H9 (cell line): Measurements from ENCODE around the gene STARD8. TPM values are rescaled to one million over a fixed set of nuclear protein-coding genes. Genes with fewer than 3 reads are reported as not detected.

ENCODE experiments used
- DNase-seq: peaks from one replicate; pipeline ENCODE4 v3.0.0-alpha.2; 2017
- H2AFZ ChIP-seq: one replicate; pipeline ENCODE4 v1.6.1; 2013; ENCODE audit warnings: mild to moderate bottlenecking, low read length, control low read depth, moderate library complexity
- H2AK5ac ChIP-seq: 2 replicates; pipeline ENCODE4 v1.6.1; 2013; ENCODE audit warnings: low read length, control low read depth, mixed read lengths; ENCODE audit not compliant: insufficient read length
- H2BK120ac ChIP-seq: one replicate; pipeline ENCODE4 v1.6.1; 2013; ENCODE audit warnings: low read depth, mild to moderate bottlenecking, low read length, control low read depth, inconsistent platforms; ENCODE audit not compliant: poor library complexity, severe bottlenecking
- H2BK12ac ChIP-seq: 2 replicates; pipeline ENCODE4 v1.6.1; 2013; ENCODE audit warnings: low read length, control low read depth, mixed read lengths, low read depth; ENCODE audit not compliant: insufficient read length
- H2BK15ac ChIP-seq: 2 replicates; pipeline ENCODE4 v1.6.1; 2013; ENCODE audit warnings: low read depth, low read length, control low read depth
- H2BK20ac ChIP-seq: one replicate; pipeline ENCODE4 v1.6.1; 2013; ENCODE audit warnings: low read depth, mild to moderate bottlenecking, low read length, control low read depth, inconsistent platforms; ENCODE audit not compliant: poor library complexity, severe bottlenecking
- H2BK5ac ChIP-seq: 2 replicates; pipeline ENCODE4 v1.6.1; 2013; ENCODE audit warnings: low read length, control low read depth, mixed read lengths; ENCODE audit not compliant: insufficient read length
- H3K14ac ChIP-seq: 2 replicates; pipeline ENCODE4 v1.6.1; 2013; ENCODE audit warnings: low read length, control low read depth; ENCODE audit not compliant: insufficient read depth
- H3K18ac ChIP-seq: 2 replicates; pipeline ENCODE4 v1.6.1; 2013; ENCODE audit warnings: low read depth, mild to moderate bottlenecking, mixed read lengths, low read length, control low read depth; ENCODE audit not compliant: insufficient read length
- H3K23ac ChIP-seq: 2 replicates; pipeline ENCODE4 v1.6.1; 2013; ENCODE audit warnings: low read length, control low read depth, mixed read lengths, low read depth; ENCODE audit not compliant: insufficient read length
- H3K23me2 ChIP-seq: 2 replicates; pipeline ENCODE4 v1.6.1; 2013; ENCODE audit warnings: low read depth, mild to moderate bottlenecking, mixed read lengths, low read length, control low read depth; ENCODE audit not compliant: insufficient read length, poor library complexity, severe bottlenecking
- H3K27ac ChIP-seq: 2 replicates; pipeline ENCODE4 v1.5.1; 2013; ENCODE audit warnings: low read length, control low read depth, mixed read lengths, low read depth; ENCODE audit not compliant: insufficient read length
- H3K27me3 ChIP-seq: 2 replicates; pipeline ENCODE4 v1.6.1; 2013; ENCODE audit warnings: low read length, control low read depth, inconsistent platforms; ENCODE audit not compliant: insufficient read depth
- H3K4ac ChIP-seq: 2 replicates; pipeline ENCODE4 v1.6.1; 2013; ENCODE audit warnings: low read depth, mild to moderate bottlenecking, control low read depth, inconsistent platforms, low read length, moderate library complexity
- H3K4me1 ChIP-seq: 2 replicates; pipeline ENCODE4 v1.6.1; 2013; ENCODE audit warnings: low read length, control low read depth, inconsistent platforms; ENCODE audit not compliant: insufficient read depth
- H3K4me2 ChIP-seq: 2 replicates; pipeline ENCODE4 v1.6.1; 2013; ENCODE audit warnings: low read length, control low read depth, mixed read lengths; ENCODE audit not compliant: insufficient read length, insufficient read depth
- H3K56ac ChIP-seq: 2 replicates; pipeline ENCODE4 v1.6.1; 2013; ENCODE audit warnings: low read depth, mild to moderate bottlenecking, mixed read lengths, low read length, control low read depth; ENCODE audit not compliant: insufficient read length
- H3K79me1 ChIP-seq: 2 replicates; pipeline ENCODE4 v1.6.1; 2013; ENCODE audit warnings: low read depth, mild to moderate bottlenecking, moderate library complexity, low read length, control low read depth, inconsistent platforms; ENCODE audit not compliant: insufficient read depth, poor library complexity, severe bottlenecking
- H3K79me2 ChIP-seq: 2 replicates; pipeline ENCODE4 v1.6.1; 2013; ENCODE audit warnings: low read length, control low read depth, inconsistent platforms; ENCODE audit not compliant: insufficient read depth
- H3K9ac ChIP-seq: 2 replicates; pipeline ENCODE4 v1.6.1; 2013; ENCODE audit warnings: low read length, control low read depth, mixed read lengths; ENCODE audit not compliant: insufficient read length; ENCODE audit errors: extremely low read depth
- H3K9me3 ChIP-seq: one replicate; pipeline ENCODE4 v1.6.1; 2013; ENCODE audit warnings: low read depth, low read length, inconsistent platforms; ENCODE audit not compliant: control insufficient read depth
- H3T11ph ChIP-seq: one replicate; pipeline ENCODE4 v1.6.1; 2013; ENCODE audit warnings: mild to moderate bottlenecking, low read length, control low read depth, inconsistent platforms
- H4K20me1 ChIP-seq: one replicate; pipeline ENCODE4 v1.6.1; 2013; ENCODE audit not compliant: control insufficient read depth, insufficient read length, insufficient read depth
- H4K5ac ChIP-seq: 2 replicates; pipeline ENCODE4 v1.6.1; 2013; ENCODE audit warnings: low read depth, mild to moderate bottlenecking, mixed read lengths, low read length, control low read depth; ENCODE audit not compliant: insufficient read length
- H4K8ac ChIP-seq: replicated peaks from 2 replicates; pipeline ENCODE4 v1.6.1; 2013; ENCODE audit warnings: low read length, control low read depth, mixed read lengths, low read depth; ENCODE audit not compliant: insufficient read length
- H4K91ac ChIP-seq: 2 replicates; pipeline ENCODE4 v1.6.1; 2013; ENCODE audit warnings: low read depth, mild to moderate bottlenecking, moderate library complexity, mixed read lengths, low read length, control low read depth; ENCODE audit not compliant: insufficient read length
- H3K27ac Mint-ChIP-seq, 3 experiments: 2 replicates in 2 of 3; 3 replicates in 1 of 3; pipeline ENCODE4 v1.8.0; 2020 to 2021; ENCODE audit warnings: mixed read lengths in 3 of 3, mild to moderate bottlenecking in 1 of 3, moderate library complexity in 1 of 3
- H3K27me3 Mint-ChIP-seq: 2 replicates; pipeline ENCODE4 v1.8.0; 2021; ENCODE audit warnings: low read depth, mild to moderate bottlenecking, moderate library complexity, mixed read lengths
- H3K36me3 Mint-ChIP-seq, 3 experiments: 2 replicates in 2 of 3; 3 replicates in 1 of 3; pipeline ENCODE4 v1.8.0; 2020 to 2021; ENCODE audit warnings: low read depth in 3 of 3, mixed read lengths in 3 of 3; ENCODE audit not compliant: insufficient read depth in 1 of 3
- H3K4me1 Mint-ChIP-seq, 2 experiments: 2 replicates each; pipeline ENCODE4 v1.8.0; 2020; ENCODE audit warnings: mixed read lengths in 2 of 2
- H3K4me3 Mint-ChIP-seq, 2 experiments: 2 replicates in 1 of 2; 3 replicates in 1 of 2; pipeline ENCODE4 v1.8.0; 2020 to 2021; ENCODE audit warnings: mild to moderate bottlenecking in 2 of 2, mixed read lengths in 2 of 2, moderate library complexity in 1 of 2
- H3K9me3 Mint-ChIP-seq, 2 experiments: 2 replicates in 1 of 2; 3 replicates in 1 of 2; pipeline ENCODE4 v1.8.0; 2020; ENCODE audit warnings: mild to moderate bottlenecking in 2 of 2, mixed read lengths in 2 of 2, moderate library complexity in 1 of 2
- WGBS: extraction: QIAGEN DNeasy Blood & Tissue Kit; methylation state at CpG from one replicate; pipeline ENCODE4 v1.1.7; 2013; ENCODE audit warnings: missing lambda C conversion rate, low lambda C conversion rate, mixed read lengths; ENCODE audit not compliant: insufficient read length; ENCODE audit errors: extremely low coverage; 5-methylcytosine and 5-hydroxymethylcytosine counted together
- total RNA-seq: library from RNA; stranded (reverse); gene quantifications from 2 replicates; pipeline ENCODE4 v1.2.1, GENCODE V29; 2021
- TF ChIP-seq, protein P1 (sequence below): fragments of 200-600 bp; sonication (generic); conservative IDR thresholded peaks from 3 replicates; pipeline ENCODE4 v1.8.0; 2021; ENCODE audit warnings: antibody characterized with exemption, mild to moderate bottlenecking

Gene STARD8
- total RNA-seq, 1 experiment from 2014 or later: 0.52 TPM

DNA sequence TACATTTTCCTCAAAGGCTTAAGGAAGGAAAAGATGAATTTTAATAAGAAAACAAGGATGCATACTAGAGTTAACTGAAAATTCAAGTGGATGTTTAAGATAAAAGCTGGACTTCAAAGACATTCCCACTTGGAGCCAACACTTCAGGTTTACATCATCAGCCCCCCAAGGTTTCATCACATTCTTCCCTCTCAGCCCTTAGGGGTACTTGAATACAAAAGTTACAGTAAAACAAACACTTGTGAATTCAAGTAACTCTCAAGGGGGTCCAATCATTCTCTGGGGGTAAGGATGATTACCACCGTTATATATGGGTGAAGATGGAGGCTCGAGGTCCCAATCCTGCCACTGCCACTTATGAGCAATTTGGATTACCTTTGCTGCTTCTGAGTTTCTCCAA is 36.1 kb downstream of the STARD8 start:
- Histone ChIP-seq H3K27ac (no peak overlapping the region), H3K4me2 (no peak overlapping the region), H3K79me2 (no peaks in the 10 kb centered on the region), H3T11ph (no peak overlapping the region), H2AFZ (no peak overlapping the region), H4K5ac (no peak overlapping the region), H2BK120ac (no peak overlapping the region), H2BK12ac (no peak overlapping the region), H3K4me1 (peaks cover 2% of the 10 kb centered on the region; the same call in 1 of the 2 replicates), H3K9me3 (peaks cover 49% of the 10 kb centered on the region), H3K23me2 (no peaks in the 10 kb centered on the region), H2AK5ac (no peak overlapping the region), H3K79me1 (no peaks in the 10 kb centered on the region), H4K91ac (no peak overlapping the region), H3K56ac (no peak overlapping the region), H4K8ac (no peak overlapping the region), H3K9ac (no peak overlapping the region), H3K4ac (no peak overlapping the region), H3K23ac (no peak overlapping the region), H3K27me3 (no peaks in the 10 kb centered on the region; the same call in 1 of the 2 replicates), H4K20me1 (no peaks in the 10 kb centered on the region), H2BK15ac (no peak overlapping the region), H3K14ac (no peak overlapping the region), H2BK20ac (no peak overlapping the region), H2BK5ac (no peak overlapping the region), H3K18ac (no peak overlapping the region)
- Mint-ChIP-seq H3K9me3 (peaks cover 68 to 74% of the 10 kb centered on the region in 2 experiments), H3K4me1 (peaks cover 30 to 51% of the 10 kb centered on the region in 2 experiments), H3K4me3 (no peak overlapping the region), H3K36me3 (no peaks in the 10 kb centered on the region; a peak in 2 of 7 replicates), H3K27ac (no peak overlapping the region), H3K27me3 (peaks cover 19% of the 10 kb centered on the region)
- DNase-seq: no peak
- no CpG with 5 or more reads among the region's 2 CpGs for WGBS
- TF ChIP-seq, protein P1, sequence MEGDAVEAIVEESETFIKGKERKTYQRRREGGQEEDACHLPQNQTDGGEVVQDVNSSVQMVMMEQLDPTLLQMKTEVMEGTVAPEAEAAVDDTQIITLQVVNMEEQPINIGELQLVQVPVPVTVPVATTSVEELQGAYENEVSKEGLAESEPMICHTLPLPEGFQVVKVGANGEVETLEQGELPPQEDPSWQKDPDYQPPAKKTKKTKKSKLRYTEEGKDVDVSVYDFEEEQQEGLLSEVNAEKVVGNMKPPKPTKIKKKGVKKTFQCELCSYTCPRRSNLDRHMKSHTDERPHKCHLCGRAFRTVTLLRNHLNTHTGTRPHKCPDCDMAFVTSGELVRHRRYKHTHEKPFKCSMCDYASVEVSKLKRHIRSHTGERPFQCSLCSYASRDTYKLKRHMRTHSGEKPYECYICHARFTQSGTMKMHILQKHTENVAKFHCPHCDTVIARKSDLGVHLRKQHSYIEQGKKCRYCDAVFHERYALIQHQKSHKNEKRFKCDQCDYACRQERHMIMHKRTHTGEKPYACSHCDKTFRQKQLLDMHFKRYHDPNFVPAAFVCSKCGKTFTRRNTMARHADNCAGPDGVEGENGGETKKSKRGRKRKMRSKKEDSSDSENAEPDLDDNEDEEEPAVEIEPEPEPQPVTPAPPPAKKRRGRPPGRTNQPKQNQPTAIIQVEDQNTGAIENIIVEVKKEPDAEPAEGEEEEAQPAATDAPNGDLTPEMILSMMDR: no peak
